WI38 (cell line): ENCODE measurements around the gene LRRC58.
"Not testable (repeated sequence)": the region's sequence is repeated elsewhere in the genome, so short reads cannot be mapped to it uniquely, and the experiment has no call there.

Experiments used
- H3K4me3 ChIP-seq: 2 replicates; pipeline ENCODE4 v1.5.1; 2011; ENCODE audit warnings: low read depth, mild to moderate bottlenecking, control low read depth, low read length
- CTCF ChIP-seq: IDR thresholded peaks from 2 replicates; pipeline ENCODE4 v1.5.1; 2012; ENCODE audit warnings: low read depth, mild to moderate bottlenecking, control low read depth, low read length

The LRRC58 gene

GRCh38 chr3:120348991-120349854, at the start of gene LRRC58:
Gene LRRC58, minus strand, starts transcription at chr3:120349354. Its CDS starts 111 bp downstream, at chr3:120349243.
- peak within 1 kb of the TSS; percentile 78 for H3K4me3 ChIP-seq
- TF ChIP-seq CTCF, result 0 out of 2 replicates have a peak, but pooled peaks have one; percentile 10

GRCh38 chr3:120396469-120396868, 47.3 kb upstream of the LRRC58 start:
- H3K4me3 ChIP-seq, result no peak overlapping the region
- TF ChIP-seq CTCF, result no peak

GRCh38 chr3:120394347-120394746, 45.2 kb upstream of the LRRC58 start:
- no peak for TF ChIP-seq CTCF
- H3K4me3 ChIP-seq, result no peak overlapping the region

GRCh38 chr3:120393761-120394160, 44.6 kb upstream of the LRRC58 start:
- TF ChIP-seq CTCF, result no peak
- no peak overlapping the region for H3K4me3 ChIP-seq

GRCh38 chr3:120393243-120393642, 44.1 kb upstream of the LRRC58 start:
- no peak for TF ChIP-seq CTCF
- no peak overlapping the region for H3K4me3 ChIP-seq

- no peak overlapping the region for H3K4me3 ChIP-seq
- no peak for TF ChIP-seq CTCF
Measured at GRCh38 chr3:120382941-120383447, 33.8 kb upstream of the LRRC58 start.

- TF ChIP-seq CTCF, result no peak
- no peak overlapping the region for H3K4me3 ChIP-seq
Measured at GRCh38 chr3:120381503-120381902, 32.3 kb upstream of the LRRC58 start.

- H3K4me3 ChIP-seq, result not testable (repeated sequence)
Measured at GRCh38 chr3:120377948-120378347, 28.8 kb upstream of the LRRC58 start.
